H1 (cell line): Measurements from ENCODE around the gene CARM1. TPM values are rescaled to one million over a fixed set of nuclear protein-coding genes. Genes with fewer than 3 reads are reported as not detected.

Experiments
- CREB1 ChIP-seq: IDR thresholded peaks from 2 replicates; pipeline ENCODE4 v1.6.1; 2012; ENCODE audit warnings: inconsistent platforms
- GABPA ChIP-seq: IDR thresholded peaks from 2 replicates; pipeline ENCODE4 v1.6.1; 2011; ENCODE audit warnings: mild to moderate bottlenecking, low read length, moderate library complexity, borderline replicate concordance; ENCODE audit not compliant: insufficient read depth
- SP4 ChIP-seq: IDR thresholded peaks from 2 replicates; pipeline ENCODE4 v1.6.1; 2012; ENCODE audit warnings: low read length, inconsistent platforms
- TCF12 ChIP-seq: IDR thresholded peaks from 2 replicates; pipeline ENCODE4 v1.6.1; 2011; ENCODE audit warnings: low read depth, mild to moderate bottlenecking, low read length
- TEAD4 ChIP-seq: IDR thresholded peaks from 2 replicates; pipeline ENCODE4 v1.6.1; 2012; ENCODE audit warnings: low read depth, low read length, inconsistent platforms, mixed read lengths
- polyA plus RNA-seq, 7 experiments: library from polyadenylated mRNA; depleted of rRNA in 3 of 7; stranded (reverse) in 5 of 7; unstranded in 2 of 7; fragments of >200 nt in 5 of 7; fragments of 200-250 nt in 2 of 7; gene quantifications; 1 replicate in 5 of 7; 2 replicates in 1 of 7; 4 replicates in 1 of 7; pipeline versions ENCODE4 v1.2.1 to v1.2.3, GENCODE V29; 2011 to 2013; ENCODE audit warnings: missing spikeins in 2 of 7, mixed read lengths in 2 of 7
- total RNA-seq: library from RNA; stranded (reverse); fragmentation: NEBNext Ultra II Directional; extraction: Animal tissue kit (Norgen Biotek cat#: 25700); gene quantifications from 2 replicates; pipeline ENCODE4 v1.2.1, GENCODE V29; 2021
- TF ChIP-seq, protein P1 (sequence below): fragments of 300-600 bp; sonication (generic); IDR thresholded peaks from 2 replicates; pipeline ENCODE4 v1.7.1; 2012; ENCODE audit warnings: low read length, moderate library complexity, mild to moderate bottlenecking, inconsistent platforms; ENCODE audit not compliant: insufficient replicate concordance
- TF ChIP-seq, protein P2 (sequence below), 3 experiments: IDR thresholded peaks; 1 replicate in 2 of 3; 2 replicates in 1 of 3; pipeline versions ENCODE4 v1.5.1 to v1.6.1; 2011; ENCODE audit warnings: low read length in 3 of 3, mild to moderate bottlenecking in 3 of 3, inconsistent platforms in 2 of 3, low read depth in 1 of 3, moderate library complexity in 1 of 3; ENCODE audit not compliant: insufficient read depth in 1 of 3; ENCODE audit errors: control extremely low read depth in 1 of 3

CARM1 gene
- total and polyA plus RNA-seq, 2 of the 8 experiments (the other 6 are each of a cell fraction or from before 2014, with no cell fraction given) = 134 to 164 TPM

GRCh38 chr19:10842788-10843187 is 28.6 kb upstream of the CARM1 start (continued):
- TF ChIP-seq, protein P1, sequence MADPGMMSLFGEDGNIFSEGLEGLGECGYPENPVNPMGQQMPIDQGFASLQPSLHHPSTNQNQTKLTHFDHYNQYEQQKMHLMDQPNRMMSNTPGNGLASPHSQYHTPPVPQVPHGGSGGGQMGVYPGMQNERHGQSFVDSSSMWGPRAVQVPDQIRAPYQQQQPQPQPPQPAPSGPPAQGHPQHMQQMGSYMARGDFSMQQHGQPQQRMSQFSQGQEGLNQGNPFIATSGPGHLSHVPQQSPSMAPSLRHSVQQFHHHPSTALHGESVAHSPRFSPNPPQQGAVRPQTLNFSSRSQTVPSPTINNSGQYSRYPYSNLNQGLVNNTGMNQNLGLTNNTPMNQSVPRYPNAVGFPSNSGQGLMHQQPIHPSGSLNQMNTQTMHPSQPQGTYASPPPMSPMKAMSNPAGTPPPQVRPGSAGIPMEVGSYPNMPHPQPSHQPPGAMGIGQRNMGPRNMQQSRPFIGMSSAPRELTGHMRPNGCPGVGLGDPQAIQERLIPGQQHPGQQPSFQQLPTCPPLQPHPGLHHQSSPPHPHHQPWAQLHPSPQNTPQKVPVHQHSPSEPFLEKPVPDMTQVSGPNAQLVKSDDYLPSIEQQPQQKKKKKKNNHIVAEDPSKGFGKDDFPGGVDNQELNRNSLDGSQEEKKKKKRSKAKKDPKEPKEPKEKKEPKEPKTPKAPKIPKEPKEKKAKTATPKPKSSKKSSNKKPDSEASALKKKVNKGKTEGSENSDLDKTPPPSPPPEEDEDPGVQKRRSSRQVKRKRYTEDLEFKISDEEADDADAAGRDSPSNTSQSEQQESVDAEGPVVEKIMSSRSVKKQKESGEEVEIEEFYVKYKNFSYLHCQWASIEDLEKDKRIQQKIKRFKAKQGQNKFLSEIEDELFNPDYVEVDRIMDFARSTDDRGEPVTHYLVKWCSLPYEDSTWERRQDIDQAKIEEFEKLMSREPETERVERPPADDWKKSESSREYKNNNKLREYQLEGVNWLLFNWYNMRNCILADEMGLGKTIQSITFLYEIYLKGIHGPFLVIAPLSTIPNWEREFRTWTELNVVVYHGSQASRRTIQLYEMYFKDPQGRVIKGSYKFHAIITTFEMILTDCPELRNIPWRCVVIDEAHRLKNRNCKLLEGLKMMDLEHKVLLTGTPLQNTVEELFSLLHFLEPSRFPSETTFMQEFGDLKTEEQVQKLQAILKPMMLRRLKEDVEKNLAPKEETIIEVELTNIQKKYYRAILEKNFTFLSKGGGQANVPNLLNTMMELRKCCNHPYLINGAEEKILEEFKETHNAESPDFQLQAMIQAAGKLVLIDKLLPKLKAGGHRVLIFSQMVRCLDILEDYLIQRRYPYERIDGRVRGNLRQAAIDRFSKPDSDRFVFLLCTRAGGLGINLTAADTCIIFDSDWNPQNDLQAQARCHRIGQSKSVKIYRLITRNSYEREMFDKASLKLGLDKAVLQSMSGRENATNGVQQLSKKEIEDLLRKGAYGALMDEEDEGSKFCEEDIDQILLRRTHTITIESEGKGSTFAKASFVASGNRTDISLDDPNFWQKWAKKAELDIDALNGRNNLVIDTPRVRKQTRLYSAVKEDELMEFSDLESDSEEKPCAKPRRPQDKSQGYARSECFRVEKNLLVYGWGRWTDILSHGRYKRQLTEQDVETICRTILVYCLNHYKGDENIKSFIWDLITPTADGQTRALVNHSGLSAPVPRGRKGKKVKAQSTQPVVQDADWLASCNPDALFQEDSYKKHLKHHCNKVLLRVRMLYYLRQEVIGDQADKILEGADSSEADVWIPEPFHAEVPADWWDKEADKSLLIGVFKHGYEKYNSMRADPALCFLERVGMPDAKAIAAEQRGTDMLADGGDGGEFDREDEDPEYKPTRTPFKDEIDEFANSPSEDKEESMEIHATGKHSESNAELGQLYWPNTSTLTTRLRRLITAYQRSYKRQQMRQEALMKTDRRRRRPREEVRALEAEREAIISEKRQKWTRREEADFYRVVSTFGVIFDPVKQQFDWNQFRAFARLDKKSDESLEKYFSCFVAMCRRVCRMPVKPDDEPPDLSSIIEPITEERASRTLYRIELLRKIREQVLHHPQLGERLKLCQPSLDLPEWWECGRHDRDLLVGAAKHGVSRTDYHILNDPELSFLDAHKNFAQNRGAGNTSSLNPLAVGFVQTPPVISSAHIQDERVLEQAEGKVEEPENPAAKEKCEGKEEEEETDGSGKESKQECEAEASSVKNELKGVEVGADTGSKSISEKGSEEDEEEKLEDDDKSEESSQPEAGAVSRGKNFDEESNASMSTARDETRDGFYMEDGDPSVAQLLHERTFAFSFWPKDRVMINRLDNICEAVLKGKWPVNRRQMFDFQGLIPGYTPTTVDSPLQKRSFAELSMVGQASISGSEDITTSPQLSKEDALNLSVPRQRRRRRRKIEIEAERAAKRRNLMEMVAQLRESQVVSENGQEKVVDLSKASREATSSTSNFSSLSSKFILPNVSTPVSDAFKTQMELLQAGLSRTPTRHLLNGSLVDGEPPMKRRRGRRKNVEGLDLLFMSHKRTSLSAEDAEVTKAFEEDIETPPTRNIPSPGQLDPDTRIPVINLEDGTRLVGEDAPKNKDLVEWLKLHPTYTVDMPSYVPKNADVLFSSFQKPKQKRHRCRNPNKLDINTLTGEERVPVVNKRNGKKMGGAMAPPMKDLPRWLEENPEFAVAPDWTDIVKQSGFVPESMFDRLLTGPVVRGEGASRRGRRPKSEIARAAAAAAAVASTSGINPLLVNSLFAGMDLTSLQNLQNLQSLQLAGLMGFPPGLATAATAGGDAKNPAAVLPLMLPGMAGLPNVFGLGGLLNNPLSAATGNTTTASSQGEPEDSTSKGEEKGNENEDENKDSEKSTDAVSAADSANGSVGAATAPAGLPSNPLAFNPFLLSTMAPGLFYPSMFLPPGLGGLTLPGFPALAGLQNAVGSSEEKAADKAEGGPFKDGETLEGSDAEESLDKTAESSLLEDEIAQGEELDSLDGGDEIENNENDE = no peak
- TF ChIP-seq GABPA = no peak
- no peak for TF ChIP-seq TCF12
- no peak for TF ChIP-seq CREB1
- no peak for TF ChIP-seq TEAD4
- TF ChIP-seq, protein P2, sequence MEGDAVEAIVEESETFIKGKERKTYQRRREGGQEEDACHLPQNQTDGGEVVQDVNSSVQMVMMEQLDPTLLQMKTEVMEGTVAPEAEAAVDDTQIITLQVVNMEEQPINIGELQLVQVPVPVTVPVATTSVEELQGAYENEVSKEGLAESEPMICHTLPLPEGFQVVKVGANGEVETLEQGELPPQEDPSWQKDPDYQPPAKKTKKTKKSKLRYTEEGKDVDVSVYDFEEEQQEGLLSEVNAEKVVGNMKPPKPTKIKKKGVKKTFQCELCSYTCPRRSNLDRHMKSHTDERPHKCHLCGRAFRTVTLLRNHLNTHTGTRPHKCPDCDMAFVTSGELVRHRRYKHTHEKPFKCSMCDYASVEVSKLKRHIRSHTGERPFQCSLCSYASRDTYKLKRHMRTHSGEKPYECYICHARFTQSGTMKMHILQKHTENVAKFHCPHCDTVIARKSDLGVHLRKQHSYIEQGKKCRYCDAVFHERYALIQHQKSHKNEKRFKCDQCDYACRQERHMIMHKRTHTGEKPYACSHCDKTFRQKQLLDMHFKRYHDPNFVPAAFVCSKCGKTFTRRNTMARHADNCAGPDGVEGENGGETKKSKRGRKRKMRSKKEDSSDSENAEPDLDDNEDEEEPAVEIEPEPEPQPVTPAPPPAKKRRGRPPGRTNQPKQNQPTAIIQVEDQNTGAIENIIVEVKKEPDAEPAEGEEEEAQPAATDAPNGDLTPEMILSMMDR (IDR thresholded peaks at IDR 0.05; ENCODE audit: control extremely low read depth in 1 of 3, insufficient read depth in 1 of 3, low read depth in 1 of 3, low read length in 3 of 3) = peak in 2 of 3 experiments; percentile 13 to 17; a peak in 2 of 4 replicates
- no peak for TF ChIP-seq SP4
